Neutrophil (primary cell): ENCODE data around the gene SRD5A3.
A peak's percentile ranks its signal among the peaks of the same experiment; 100 is the strongest.

Experiments used
- H3K27ac ChIP-seq: fragments of 200-600 bp; sonication (generic); 2 replicates; pipeline ENCODE4 v1.5.1; 2016; ENCODE audit warnings: mild to moderate bottlenecking, moderate library complexity
- H3K27me3 ChIP-seq: fragments of 200-600 bp; sonication (generic); 2 replicates; pipeline ENCODE4 v1.6.0; 2016; ENCODE audit warnings: mild to moderate bottlenecking
- H3K36me3 ChIP-seq: fragments of 200-600 bp; sonication (generic); 2 replicates; pipeline ENCODE4 v1.5.1; 2017
- H3K4me1 ChIP-seq, 2 experiments: fragments of 200-600 bp in 1 of 2; sonication (generic) in 1 of 2; 1 replicate in 1 of 2; 2 replicates in 1 of 2; pipeline versions ENCODE4 v1.5.1 to v1.6.1; 2013 to 2016; ENCODE audit warnings: low read depth in 1 of 2, low read length in 1 of 2, mild to moderate bottlenecking in 1 of 2, moderate library complexity in 1 of 2; ENCODE audit not compliant: control insufficient read depth in 1 of 2, insufficient read depth in 1 of 2
- H3K4me3 ChIP-seq, 2 experiments: fragments of 200-600 bp in 1 of 2; sonication (generic) in 1 of 2; 1 replicate in 1 of 2; 2 replicates in 1 of 2; pipeline ENCODE4 v1.5.1; 2013 to 2016; ENCODE audit warnings: low read depth in 1 of 2, low read length in 1 of 2, mild to moderate bottlenecking in 1 of 2, moderate library complexity in 1 of 2
- H3K9me3 ChIP-seq: fragments of 200-600 bp; sonication (generic); 2 replicates; pipeline ENCODE4 v1.5.1; 2016
- TF ChIP-seq, protein P1 (sequence below): fragments of 200-600 bp; sonication (generic); IDR thresholded peaks from 2 replicates; pipeline ENCODE4 v1.5.1; 2016; ENCODE audit warnings: antibody characterized with exemption

SRD5A3 gene

GRCh38 chr4:55354648-55355047 lies 8.6 kb downstream of the SRD5A3 start:
- Histone ChIP-seq H3K36me3 (no peaks in the 10 kb centered on the region), H3K4me1 (peaks cover 12 to 14% of the 10 kb centered on the region in 2 experiments), H3K27me3 (peaks cover 13% of the 10 kb centered on the region), H3K9me3 (no peaks in the 10 kb centered on the region), H3K27ac (no peak overlapping the region), H3K4me3 (no peak overlapping the region)
- TF ChIP-seq, protein P1, sequence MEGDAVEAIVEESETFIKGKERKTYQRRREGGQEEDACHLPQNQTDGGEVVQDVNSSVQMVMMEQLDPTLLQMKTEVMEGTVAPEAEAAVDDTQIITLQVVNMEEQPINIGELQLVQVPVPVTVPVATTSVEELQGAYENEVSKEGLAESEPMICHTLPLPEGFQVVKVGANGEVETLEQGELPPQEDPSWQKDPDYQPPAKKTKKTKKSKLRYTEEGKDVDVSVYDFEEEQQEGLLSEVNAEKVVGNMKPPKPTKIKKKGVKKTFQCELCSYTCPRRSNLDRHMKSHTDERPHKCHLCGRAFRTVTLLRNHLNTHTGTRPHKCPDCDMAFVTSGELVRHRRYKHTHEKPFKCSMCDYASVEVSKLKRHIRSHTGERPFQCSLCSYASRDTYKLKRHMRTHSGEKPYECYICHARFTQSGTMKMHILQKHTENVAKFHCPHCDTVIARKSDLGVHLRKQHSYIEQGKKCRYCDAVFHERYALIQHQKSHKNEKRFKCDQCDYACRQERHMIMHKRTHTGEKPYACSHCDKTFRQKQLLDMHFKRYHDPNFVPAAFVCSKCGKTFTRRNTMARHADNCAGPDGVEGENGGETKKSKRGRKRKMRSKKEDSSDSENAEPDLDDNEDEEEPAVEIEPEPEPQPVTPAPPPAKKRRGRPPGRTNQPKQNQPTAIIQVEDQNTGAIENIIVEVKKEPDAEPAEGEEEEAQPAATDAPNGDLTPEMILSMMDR, result no peak

DNA sequence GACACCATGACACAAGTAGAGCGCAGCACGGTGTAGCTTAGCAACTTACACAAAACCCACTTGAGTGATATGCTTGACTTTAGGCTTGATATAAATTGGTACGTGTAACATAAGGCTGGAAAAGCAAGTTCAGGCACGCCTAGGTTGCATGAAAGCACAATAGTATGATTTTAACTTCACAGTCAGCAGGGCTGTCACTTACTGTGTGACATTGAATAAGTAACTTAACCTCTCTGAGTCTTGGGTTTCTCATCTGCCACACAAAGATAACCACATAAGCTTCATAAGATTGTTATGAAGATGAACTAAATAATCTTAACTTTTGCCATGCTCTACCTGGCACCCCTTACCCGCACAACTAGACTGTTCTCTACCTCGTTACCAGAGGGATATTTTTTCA lies 9.5 kb downstream of the SRD5A3 start:
- TF ChIP-seq, protein P1, result no peak
- peaks cover 12 to 14% of the 10 kb centered on the region in 2 experiments for H3K4me1 ChIP-seq
- no peak overlapping the region for H3K4me3 ChIP-seq
- no peaks in the 10 kb centered on the region for H3K9me3 ChIP-seq
- no peak overlapping the region for H3K27ac ChIP-seq
- peaks cover 13% of the 10 kb centered on the region for H3K27me3 ChIP-seq
- H3K36me3 ChIP-seq, result no peaks in the 10 kb centered on the region

DNA sequence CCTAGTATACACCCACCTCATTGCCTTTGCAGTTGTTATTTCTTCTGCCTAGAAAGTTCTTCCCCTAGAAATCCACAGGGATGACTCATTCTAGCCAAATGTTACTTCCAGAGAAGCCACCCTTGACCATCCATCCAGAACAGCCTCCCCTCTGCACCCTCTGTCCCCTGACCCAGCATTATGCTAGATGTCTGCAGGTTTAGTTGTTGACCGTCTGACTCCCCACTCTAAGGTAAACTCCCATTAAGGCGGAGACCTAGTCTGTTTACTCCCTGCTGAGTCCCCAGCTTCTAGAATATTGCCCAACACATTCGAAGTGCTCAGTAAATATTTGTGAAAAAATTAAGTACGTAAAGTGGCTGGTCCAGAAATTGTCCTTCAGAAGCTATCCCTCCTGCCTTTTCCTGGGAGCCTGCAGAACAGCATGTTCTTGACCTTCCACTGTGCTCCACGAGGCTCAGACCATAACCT lies 11.0 kb downstream of the SRD5A3 start:
- TF ChIP-seq, protein P1, result no peak
- no peak overlapping the region for H3K27ac ChIP-seq
- no peaks in the 10 kb centered on the region for H3K9me3 ChIP-seq
- H3K36me3 ChIP-seq, result no peaks in the 10 kb centered on the region
- H3K4me3 ChIP-seq, result no peak overlapping the region
- peaks cover 12 to 14% of the 10 kb centered on the region in 2 experiments for H3K4me1 ChIP-seq
- H3K27me3 ChIP-seq, result peaks cover 16% of the 10 kb centered on the region

DNA sequence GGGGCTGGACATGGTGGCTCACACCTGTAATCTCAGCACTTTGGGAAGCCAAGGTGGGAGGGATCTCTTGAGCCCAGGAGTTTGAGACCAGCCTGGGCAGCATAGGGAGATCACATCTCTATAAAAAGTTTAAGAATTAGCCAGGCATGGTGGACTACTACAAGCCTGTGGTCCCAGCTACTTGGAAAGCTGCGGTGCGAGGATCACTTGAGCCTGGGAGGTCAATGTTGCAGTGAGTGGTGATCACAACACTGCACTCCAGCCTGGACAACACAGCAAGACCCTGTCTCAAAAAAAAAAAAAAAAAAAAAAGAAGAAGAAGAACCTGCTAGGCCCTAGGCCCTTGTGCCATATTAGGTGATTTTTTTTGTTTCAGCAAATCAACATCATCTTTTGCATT lies 12.2 kb downstream of the SRD5A3 start:
- Histone ChIP-seq H3K4me3 (no peak overlapping the region), H3K4me1 (peaks cover 12 to 14% of the 10 kb centered on the region in 2 experiments), H3K36me3 (no peaks in the 10 kb centered on the region), H3K27ac (no peak overlapping the region), H3K9me3 (no peaks in the 10 kb centered on the region), H3K27me3 (peaks cover 16% of the 10 kb centered on the region)
- TF ChIP-seq, protein P1, result no peak

DNA sequence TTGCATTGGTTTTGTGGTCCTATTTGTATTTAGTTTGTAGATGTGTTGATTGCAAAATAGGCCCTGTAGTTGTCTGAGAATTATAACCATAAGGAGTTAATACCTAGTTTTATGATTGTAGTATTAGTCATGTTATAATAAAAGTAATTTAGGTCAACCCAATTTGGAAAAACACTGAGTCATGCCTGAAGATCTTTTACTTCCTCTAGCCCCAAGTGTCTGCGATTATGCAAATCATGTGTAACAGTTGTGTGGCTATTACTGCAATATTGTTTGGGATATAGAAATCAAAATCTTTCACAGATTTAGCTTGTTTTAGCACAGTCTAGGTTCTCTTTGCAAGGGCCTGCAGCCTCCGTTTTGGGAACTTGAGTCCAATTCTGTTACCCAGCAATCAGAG lies 12.6 kb downstream of the SRD5A3 start:
- Histone ChIP-seq H3K27ac (peak overlapping the region; percentile 56), H3K27me3 (peaks cover 16% of the 10 kb centered on the region), H3K36me3 (no peaks in the 10 kb centered on the region), H3K4me1 (peaks cover 12 to 14% of the 10 kb centered on the region in 2 experiments), H3K9me3 (no peaks in the 10 kb centered on the region), H3K4me3 (no peak overlapping the region)
- TF ChIP-seq, protein P1, result no peak
